GM19324 (cell line): ENCODE data around the gene IMMT.
"Not testable (repeated sequence)": the region's sequence is repeated elsewhere in the genome, so short reads cannot be mapped to it uniquely, and the experiment has no call there.

Experiments
- ATAC-seq: cut with Tn5 transposase; IDR thresholded peaks from one replicate; pipeline ENCODE4 v1.9.1; 2021; ENCODE audit warnings: mild to moderate bottlenecking, moderate library complexity; ENCODE audit not compliant: unreplicated experiment, low FRiP score

IMMT gene

GRCh38 chr2:86202336-86202692 lies 7.1 kb upstream of the IMMT start:
- ATAC-seq: no peak

- ATAC-seq: no peak
Observed at GRCh38 chr2:86201671-86202335, 6.5 kb upstream of the IMMT start.

- ATAC-seq: not testable (repeated sequence)
Observed at GRCh38 chr2:86200564-86200963, 5.3 kb upstream of the IMMT start.

GRCh38 chr2:86199834-86200177 lies 4.5 kb upstream of the IMMT start:
- no peak for ATAC-seq

GRCh38 chr2:86195808-86196387 lies 636 bp upstream of the IMMT start:
- no peak for ATAC-seq

GRCh38 chr2:86194751-86195054 lies 559 bp downstream of the IMMT start:
- no peak for ATAC-seq

GRCh38 chr2:86193901-86194567 lies 1.2 kb downstream of the IMMT start:
- ATAC-seq: no peak

- no peak for ATAC-seq
Observed at GRCh38 chr2:86189782-86190416, 5.4 kb downstream of the IMMT start.

GRCh38 chr2:86186431-86186830 lies 8.8 kb downstream of the IMMT start:
- no peak for ATAC-seq

- no peak for ATAC-seq
Observed at GRCh38 chr2:86185517-86186212, 9.6 kb downstream of the IMMT start.

GRCh38 chr2:86176597-86176996 lies 18.7 kb downstream of the IMMT start:
- no peak for ATAC-seq

GRCh38 chr2:86175828-86176227 lies 19.4 kb downstream of the IMMT start:
- no peak for ATAC-seq

- no peak for ATAC-seq
Observed at GRCh38 chr2:86174445-86174844, 20.8 kb downstream of the IMMT start.

GRCh38 chr2:86172610-86173009 lies 22.7 kb downstream of the IMMT start:
- ATAC-seq: no peak

- no peak for ATAC-seq
Observed at GRCh38 chr2:86171295-86171694, 24.0 kb downstream of the IMMT start.

GRCh38 chr2:86170449-86170848 lies 24.8 kb downstream of the IMMT start:
- ATAC-seq: no peak

- ATAC-seq: no peak
Observed at GRCh38 chr2:86160156-86160952, 34.9 kb downstream of the IMMT start.

GRCh38 chr2:86158286-86158685 lies 37.0 kb downstream of the IMMT start:
- no peak for ATAC-seq

GRCh38 chr2:86157009-86157556 lies 38.2 kb downstream of the IMMT start:
- no peak for ATAC-seq

- ATAC-seq: no peak
Observed at GRCh38 chr2:86150502-86150901, 44.8 kb downstream of the IMMT start.
